Peyer's patch (tissue), 4 donors: ENCODE data around the gene KRTAP10-6.

Experiments
- CTCF ChIP-seq, 6 experiments: fragments of 450-650 bp in 4 of 6; fragments of 200-600 bp in 2 of 6; sonication (generic) in 1 of 6; IDR thresholded peaks; one replicate each; pipeline ENCODE4 v1.5.1; 2017 to 2019; ENCODE audit warnings: antibody characterized with exemption in 6 of 6, mild to moderate bottlenecking in 3 of 6, moderate library complexity in 1 of 6
- POLR2A ChIP-seq, 2 donors: fragments of 450-650 bp; IDR thresholded peaks; one replicate each; pipeline ENCODE4 v1.5.1; 2017; ENCODE audit warnings: antibody characterized with exemption in 2 of 2, mild to moderate bottlenecking in 2 of 2, moderate library complexity in 2 of 2

GRCh38 chr21:44571844-44572782 lies 20.2 kb downstream of the KRTAP10-6 start:
- no peak for TF ChIP-seq POLR2A (IDR thresholded peaks at IDR 0.05)
- no peak for TF ChIP-seq CTCF (IDR thresholded peaks at IDR 0.05)
